Measurements from ENCODE around the gene RAB11FIP4. TPM values are rescaled to one million over a fixed set of nuclear protein-coding genes. Genes with fewer than 3 reads are reported as not detected.

The RAB11FIP4 gene
- total RNA-seq, 1 experiment from 2014 or later: 10.8 TPM

- H3K36me3 ChIP-seq (ENCODE audit: control insufficient read depth, insufficient read depth, low read length): no peaks in the 10 kb centered on the region
- no peak for DNase-seq (ENCODE audit: low read depth, low spot score)
- no peak for ATAC-seq
- H3K4me3 ChIP-seq (ENCODE audit: low read depth in 2 of 2, low read length in 2 of 2): no peak overlapping the region
- in situ Hi-C loops (cut with HindIII; ENCODE audit: low pct_unique_long_range_greater_than_20kb, low sequenced_read_pairs): no loop called here
- H3K27me3 ChIP-seq (ENCODE audit: control insufficient read depth, insufficient read depth, low read length): no peaks in the 10 kb centered on the region
- intact Hi-C loops (cut with micrococcal nuclease; ENCODE audit: unreplicated experiment): no loop called here
- POLR2A ChIA-PET: no interaction called here
- TF ChIP-seq CTCF (IDR thresholded peaks at IDR 0.05) (no peak), REST (IDR thresholded peaks at IDR 0.05; ENCODE audit: insufficient read depth in 1 of 2, low read depth in 2 of 2, low read length in 1 of 2) (no peak), POLR2AphosphoS5 (IDR thresholded peaks at IDR 0.05; ENCODE audit: low read depth, low read length) (no peak), TCF7L2 (IDR thresholded peaks at IDR 0.05; ENCODE audit: low read depth, low read length) (no peak), SIN3A (IDR thresholded peaks at IDR 0.05; ENCODE audit: borderline replicate concordance, insufficient read depth, low read depth, low read length) (no peak)
- CTCF ChIA-PET: interaction anchor here (0.7 kb wide), 1 partner anchor 19 kb away, joined by 3 read pairs; no protein-coding TSS in a partner anchor
- H3K27ac ChIP-seq (ENCODE audit: low read length): no peak overlapping the region
- H3K4me1 ChIP-seq (ENCODE audit: control insufficient read depth, insufficient read depth, low read length): no peaks in the 10 kb centered on the region
- no TSS peak for BruUV-seq (replicated peaks)
- H3K9me3 ChIP-seq (ENCODE audit: control insufficient read depth, insufficient read depth, low read depth, low read length): no peaks in the 10 kb centered on the region
These were observed 140.0 kb downstream of the RAB11FIP4 start for GRCh38 chr17:31531336-31531980.

GRCh38 chr17:31532081-31532480, 140.6 kb downstream of the RAB11FIP4 start:
- Histone ChIP-seq H3K27me3 (ENCODE audit: control insufficient read depth, insufficient read depth, low read length) (no peaks in the 10 kb centered on the region), H3K36me3 (ENCODE audit: control insufficient read depth, insufficient read depth, low read length) (no peaks in the 10 kb centered on the region), H3K9me3 (ENCODE audit: control insufficient read depth, insufficient read depth, low read depth, low read length) (no peaks in the 10 kb centered on the region), H3K27ac (ENCODE audit: low read length) (no peak overlapping the region), H3K4me3 (ENCODE audit: low read depth in 2 of 2, low read length in 2 of 2) (no peak overlapping the region), H3K4me1 (ENCODE audit: control insufficient read depth, insufficient read depth, low read length) (peaks cover under 1% of the 10 kb centered on the region; the same call in 1 of the 2 replicates)
- ChIA-PET CTCF (no interaction called here), POLR2A (no interaction called here)
- ATAC-seq: no peak
- in situ Hi-C loops (cut with HindIII; ENCODE audit: low pct_unique_long_range_greater_than_20kb, low sequenced_read_pairs): no loop called here
- intact Hi-C loops (cut with micrococcal nuclease; ENCODE audit: unreplicated experiment): no loop called here
- TF ChIP-seq CTCF (IDR thresholded peaks at IDR 0.05): no peak
- TF ChIP-seq REST (IDR thresholded peaks at IDR 0.05; ENCODE audit: insufficient read depth in 1 of 2, low read depth in 2 of 2, low read length in 1 of 2): no peak
- no peak for TF ChIP-seq SIN3A (IDR thresholded peaks at IDR 0.05; ENCODE audit: borderline replicate concordance, insufficient read depth, low read depth, low read length)
- TF ChIP-seq TCF7L2 (IDR thresholded peaks at IDR 0.05; ENCODE audit: low read depth, low read length): no peak
- TF ChIP-seq POLR2AphosphoS5 (IDR thresholded peaks at IDR 0.05; ENCODE audit: low read depth, low read length): no peak
- BruUV-seq (replicated peaks): no TSS peak
- DNase-seq (ENCODE audit: low read depth, low spot score): no peak
